Sigmoid colon (tissue), 7 donors: ENCODE measurements around the gene SNRNP35. TPM values are rescaled to one million over a fixed set of nuclear protein-coding genes. Genes with fewer than 3 reads are reported as not detected.

Experiments used
- DNase-seq: peaks from one replicate; pipeline ENCODE4 v3.0.0-alpha.2; 2019
- H3K27ac ChIP-seq, 4 donors: fragments of 200-600 bp; sonication (generic); one replicate each; pipeline ENCODE4 v1.5.1; 2016 to 2019; ENCODE audit warnings: mild to moderate bottlenecking in 1 of 4
- H3K27me3 ChIP-seq, 3 donors: fragments of 200-600 bp; sonication (generic); one replicate each; pipeline ENCODE4 v1.5.1; 2019; ENCODE audit warnings: mild to moderate bottlenecking in 1 of 3
- H3K36me3 ChIP-seq, 4 donors: fragments of 200-600 bp; sonication (generic); one replicate each; pipeline ENCODE4 v1.5.1; 2016 to 2019
- H3K4me1 ChIP-seq, 4 donors: fragments of 200-600 bp; sonication (generic); one replicate each; pipeline ENCODE4 v1.5.1; 2017 to 2019
- H3K4me3 ChIP-seq, 4 donors: fragments of 200-600 bp; sonication (generic); one replicate each; pipeline ENCODE4 v1.5.1; 2017 to 2019; ENCODE audit warnings: mild to moderate bottlenecking in 2 of 4, moderate library complexity in 1 of 4
- H3K9me3 ChIP-seq, 4 donors: fragments of 200-600 bp in 3 of 4; sonication (generic) in 3 of 4; one replicate each; pipeline versions ENCODE4 v1.5.1 to v1.6.1; 2013 to 2019
- CTCF ChIP-seq, 4 experiments: fragments of 450-650 bp in 3 of 4; fragments of 200-600 bp in 1 of 4; IDR thresholded peaks; one replicate each; pipeline ENCODE4 v1.5.1; 2016 to 2019; ENCODE audit warnings: antibody characterized with exemption in 4 of 4, mild to moderate bottlenecking in 3 of 4, moderate library complexity in 2 of 4
- EP300 ChIP-seq, 4 donors: sonication (generic); formaldehyde crosslinking; IDR thresholded peaks; one replicate each; pipeline ENCODE4 v1.6.1; 2017; ENCODE audit warnings: antibody characterized with exemption in 4 of 4
- POLR2A ChIP-seq, 2 donors: fragments of 450-650 bp; IDR thresholded peaks; one replicate each; pipeline ENCODE4 v1.6.1; 2016; ENCODE audit warnings: antibody characterized with exemption in 2 of 2, mild to moderate bottlenecking in 2 of 2, moderate library complexity in 2 of 2
- POLR2AphosphoS5 ChIP-seq, 4 donors: sonication (generic); formaldehyde crosslinking; IDR thresholded peaks; one replicate each; pipeline ENCODE4 v1.6.1; 2017; ENCODE audit warnings: antibody characterized with exemption in 4 of 4
- WGBS, 2 donors: extraction: QIAGEN DNeasy Blood & Tissue Kit; methylation state at CpG; one replicate each; pipeline ENCODE4 v1.1.7; 2013; 5-methylcytosine and 5-hydroxymethylcytosine counted together
- intact Hi-C: fragments of 100-400 bp; cut with DNase I; formaldehyde crosslinking; loops from one replicate; pipeline ENCODE4 v1.15.1; 2023
- polyA plus RNA-seq, 3 donors: library from polyadenylated mRNA; stranded (reverse); fragments of 200-250 nt; gene quantifications; one replicate each; pipeline ENCODE4 v1.2.3, GENCODE V29; 2013
- total RNA-seq, 4 donors: library from RNA; depleted of rRNA; stranded (reverse); fragments of >200 nt; gene quantifications; one replicate each; pipeline ENCODE4 v1.1.0, GENCODE V29; 2016
- donor health status: healthy with polysubstance abuse.
- donor health status: Bipolar disorder and iron deficiency.
- donor health status: healthy.

The SNRNP35 gene
- total and polyA plus RNA-seq, 7 donors: 11.0 to 32.3 (median 19.8) TPM

GRCh38 chr12:123497065-123497464 lies 39.1 kb downstream of the SNRNP35 start:
- TF ChIP-seq POLR2AphosphoS5 (IDR thresholded peaks at IDR 0.05): no peak
- TF ChIP-seq CTCF (IDR thresholded peaks at IDR 0.05): no peak
- H3K27ac ChIP-seq: no peak overlapping the region
- intact Hi-C loops: no loop called here
- H3K36me3 ChIP-seq: peaks cover 4 to 50% (median 25%) of the 10 kb centered on the region in 4 donors
- H3K4me3 ChIP-seq: no peak overlapping the region
- H3K27me3 ChIP-seq: no peaks in the 10 kb centered on the region
- DNase-seq: no peak
- H3K9me3 ChIP-seq: no peaks in the 10 kb centered on the region
- H3K4me1 ChIP-seq: no peaks in the 10 kb centered on the region
- WGBS, 2 donors: 97 to 98% methylated on average over 7 of the region's 7 CpGs

- H3K27ac ChIP-seq: no peak overlapping the region
- DNase-seq: no peak
- intact Hi-C loops: no loop called here
- H3K36me3 ChIP-seq: peaks cover 4 to 50% (median 25%) of the 10 kb centered on the region in 4 donors
- TF ChIP-seq POLR2A (IDR thresholded peaks at IDR 0.05) (no peak), EP300 (IDR thresholded peaks at IDR 0.05) (no peak), CTCF (IDR thresholded peaks at IDR 0.05) (no peak), POLR2AphosphoS5 (IDR thresholded peaks at IDR 0.05) (no peak)
- no peak overlapping the region for H3K4me3 ChIP-seq
- H3K27me3 ChIP-seq: no peaks in the 10 kb centered on the region
- 93 to 96% methylated on average over 13 of the region's 13 CpGs for WGBS, 2 donors
- no peaks in the 10 kb centered on the region for H3K4me1 ChIP-seq
- no peaks in the 10 kb centered on the region for H3K9me3 ChIP-seq
Observed at GRCh38 chr12:123498126-123498825, 40.3 kb downstream of the SNRNP35 start.

- 89 to 92% methylated on average over 16 of the region's 16 CpGs for WGBS, 2 donors
- Histone ChIP-seq H3K27me3 (no peaks in the 10 kb centered on the region), H3K9me3 (no peaks in the 10 kb centered on the region), H3K27ac (no peak overlapping the region), H3K4me1 (no peaks in the 10 kb centered on the region), H3K36me3 (peaks cover 4 to 46% (median 23%) of the 10 kb centered on the region in 4 donors), H3K4me3 (no peak overlapping the region)
- TF ChIP-seq POLR2AphosphoS5 (IDR thresholded peaks at IDR 0.05) (no peak), EP300 (IDR thresholded peaks at IDR 0.05) (no peak), POLR2A (IDR thresholded peaks at IDR 0.05) (no peak), CTCF (IDR thresholded peaks at IDR 0.05) (no peak)
- no peak for DNase-seq
- intact Hi-C loops: no loop called here
Observed at GRCh38 chr12:123499332-123499731, 41.4 kb downstream of the SNRNP35 start.

- no peak for TF ChIP-seq POLR2A (IDR thresholded peaks at IDR 0.05)
- no peak for TF ChIP-seq EP300 (IDR thresholded peaks at IDR 0.05)
- TF ChIP-seq POLR2AphosphoS5 (IDR thresholded peaks at IDR 0.05): no peak
- no peak for TF ChIP-seq CTCF (IDR thresholded peaks at IDR 0.05)
- H3K27ac ChIP-seq: no peak overlapping the region
- H3K27me3 ChIP-seq: no peaks in the 10 kb centered on the region
- DNase-seq: no peak
- no peaks in the 10 kb centered on the region for H3K9me3 ChIP-seq
- intact Hi-C loops: no loop called here
- 89 to 90% methylated on average over 12 of the region's 12 CpGs for WGBS, 2 donors
- H3K4me1 ChIP-seq: no peaks in the 10 kb centered on the region
- H3K36me3 ChIP-seq: peaks cover 0 to 23% (median 16%) of the 10 kb centered on the region in 4 donors
- H3K4me3 ChIP-seq: no peak overlapping the region
Observed at GRCh38 chr12:123502163-123502704, 44.3 kb downstream of the SNRNP35 start.
